Suprapubic skin (tissue), 4 donors: ENCODE measurements around the gene ST8SIA6.

Experiments used
- POLR2A ChIP-seq, 2 donors: fragments of 450-650 bp; IDR thresholded peaks; one replicate each; pipeline ENCODE4 v1.6.1; 2017; ENCODE audit warnings: antibody characterized with exemption in 2 of 2, mild to moderate bottlenecking in 2 of 2, moderate library complexity in 2 of 2
- POLR2AphosphoS5 ChIP-seq, 3 donors: sonication (generic); formaldehyde crosslinking; IDR thresholded peaks; one replicate each; pipeline ENCODE4 v1.6.1; 2017; ENCODE audit warnings: antibody characterized with exemption in 3 of 3
- TF ChIP-seq, protein P1 (sequence below), 2 donors: fragments of 200-600 bp in 1 of 2; fragments of 450-650 bp in 1 of 2; sonication (generic) in 1 of 2; IDR thresholded peaks; one replicate each; pipeline ENCODE4 v1.5.1; 2016 to 2019; ENCODE audit warnings: antibody characterized with exemption in 2 of 2, mild to moderate bottlenecking in 1 of 2, moderate library complexity in 1 of 2

DNA sequence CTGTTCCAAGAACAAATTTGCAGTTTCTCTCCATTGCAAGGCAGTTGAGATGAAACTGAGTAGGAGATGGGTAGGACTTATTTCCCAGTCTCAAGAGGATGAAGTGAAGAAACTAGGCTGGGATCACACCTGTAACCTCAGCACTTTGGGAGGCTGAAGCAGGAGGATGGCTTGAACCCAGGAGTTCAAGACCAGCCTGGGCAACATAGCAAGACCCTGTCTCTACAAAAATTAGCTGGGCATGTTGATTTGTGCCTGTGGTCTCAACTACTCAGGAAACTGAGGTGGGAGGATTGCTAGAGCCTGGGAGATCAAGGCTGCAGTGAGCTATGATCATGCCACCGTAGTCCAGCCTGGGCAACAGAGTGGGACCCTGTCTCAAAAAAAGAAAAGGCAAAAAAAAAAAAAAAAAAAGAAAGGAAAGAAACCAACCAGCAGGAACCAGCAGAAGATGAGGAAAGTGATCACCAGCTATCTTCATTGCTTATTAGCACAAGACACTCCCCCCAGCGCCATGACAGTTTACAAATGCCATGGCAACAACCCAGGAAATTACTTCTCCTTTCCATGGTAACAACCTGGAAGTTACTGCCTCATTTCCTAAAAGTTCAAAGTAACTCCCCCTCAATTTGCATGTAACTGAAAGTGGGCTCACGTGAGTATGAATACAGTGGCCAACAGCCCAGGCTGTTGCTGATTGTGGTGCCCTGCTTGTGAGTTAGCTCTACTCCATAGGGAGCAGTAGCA lies 18.3 kb upstream of the ST8SIA6 start:
- TF ChIP-seq, protein P1, sequence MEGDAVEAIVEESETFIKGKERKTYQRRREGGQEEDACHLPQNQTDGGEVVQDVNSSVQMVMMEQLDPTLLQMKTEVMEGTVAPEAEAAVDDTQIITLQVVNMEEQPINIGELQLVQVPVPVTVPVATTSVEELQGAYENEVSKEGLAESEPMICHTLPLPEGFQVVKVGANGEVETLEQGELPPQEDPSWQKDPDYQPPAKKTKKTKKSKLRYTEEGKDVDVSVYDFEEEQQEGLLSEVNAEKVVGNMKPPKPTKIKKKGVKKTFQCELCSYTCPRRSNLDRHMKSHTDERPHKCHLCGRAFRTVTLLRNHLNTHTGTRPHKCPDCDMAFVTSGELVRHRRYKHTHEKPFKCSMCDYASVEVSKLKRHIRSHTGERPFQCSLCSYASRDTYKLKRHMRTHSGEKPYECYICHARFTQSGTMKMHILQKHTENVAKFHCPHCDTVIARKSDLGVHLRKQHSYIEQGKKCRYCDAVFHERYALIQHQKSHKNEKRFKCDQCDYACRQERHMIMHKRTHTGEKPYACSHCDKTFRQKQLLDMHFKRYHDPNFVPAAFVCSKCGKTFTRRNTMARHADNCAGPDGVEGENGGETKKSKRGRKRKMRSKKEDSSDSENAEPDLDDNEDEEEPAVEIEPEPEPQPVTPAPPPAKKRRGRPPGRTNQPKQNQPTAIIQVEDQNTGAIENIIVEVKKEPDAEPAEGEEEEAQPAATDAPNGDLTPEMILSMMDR (IDR thresholded peaks at IDR 0.05): no peak
- TF ChIP-seq POLR2A (IDR thresholded peaks at IDR 0.05) (no peak), POLR2AphosphoS5 (IDR thresholded peaks at IDR 0.05) (no peak)
